NT2/D1 (cell line): ENCODE results near the gene NCS1.

ENCODE experiments used
- DNase-seq: peaks from one replicate; pipeline ENCODE4 v3.0.0-alpha.2; 2011; ENCODE audit warnings: low read depth, low spot score
- H3K27me3 ChIP-seq: 2 replicates; pipeline ENCODE4 v1.6.0; 2011; ENCODE audit warnings: mild to moderate bottlenecking; ENCODE audit not compliant: insufficient read length, insufficient read depth
- H3K36me3 ChIP-seq: 2 replicates; pipeline ENCODE4 v1.6.1; 2011; ENCODE audit warnings: mild to moderate bottlenecking, low read length, mixed read lengths; ENCODE audit not compliant: insufficient read depth, insufficient read length
- H3K4me1 ChIP-seq: 2 replicates; pipeline ENCODE4 v1.5.1; 2011; ENCODE audit not compliant: insufficient read depth, insufficient read length
- H3K4me3 ChIP-seq: 2 replicates; pipeline ENCODE4 v1.5.1; 2011; ENCODE audit warnings: low read depth; ENCODE audit not compliant: insufficient read length
- H3K9ac ChIP-seq: 2 replicates; pipeline ENCODE4 v1.6.0; 2011; ENCODE audit warnings: low read depth; ENCODE audit not compliant: insufficient read length
- H3K9me3 ChIP-seq: 2 replicates; pipeline ENCODE4 v1.5.1; 2011; ENCODE audit warnings: mild to moderate bottlenecking, low read length; ENCODE audit not compliant: insufficient read depth
- SUZ12 ChIP-seq: IDR thresholded peaks from 2 replicates; pipeline ENCODE4 v1.6.1; 2011; ENCODE audit not compliant: insufficient read length, insufficient read depth; ENCODE audit errors: extremely low read depth
- YY1 ChIP-seq: IDR thresholded peaks from 2 replicates; pipeline ENCODE4 v1.6.1; 2011; ENCODE audit not compliant: insufficient read length, insufficient read depth
- ZNF274 ChIP-seq: IDR thresholded peaks from 2 replicates; pipeline ENCODE4 v1.6.1; 2011; ENCODE audit warnings: mild to moderate bottlenecking, low read depth, low read length

NCS1 gene

DNA sequence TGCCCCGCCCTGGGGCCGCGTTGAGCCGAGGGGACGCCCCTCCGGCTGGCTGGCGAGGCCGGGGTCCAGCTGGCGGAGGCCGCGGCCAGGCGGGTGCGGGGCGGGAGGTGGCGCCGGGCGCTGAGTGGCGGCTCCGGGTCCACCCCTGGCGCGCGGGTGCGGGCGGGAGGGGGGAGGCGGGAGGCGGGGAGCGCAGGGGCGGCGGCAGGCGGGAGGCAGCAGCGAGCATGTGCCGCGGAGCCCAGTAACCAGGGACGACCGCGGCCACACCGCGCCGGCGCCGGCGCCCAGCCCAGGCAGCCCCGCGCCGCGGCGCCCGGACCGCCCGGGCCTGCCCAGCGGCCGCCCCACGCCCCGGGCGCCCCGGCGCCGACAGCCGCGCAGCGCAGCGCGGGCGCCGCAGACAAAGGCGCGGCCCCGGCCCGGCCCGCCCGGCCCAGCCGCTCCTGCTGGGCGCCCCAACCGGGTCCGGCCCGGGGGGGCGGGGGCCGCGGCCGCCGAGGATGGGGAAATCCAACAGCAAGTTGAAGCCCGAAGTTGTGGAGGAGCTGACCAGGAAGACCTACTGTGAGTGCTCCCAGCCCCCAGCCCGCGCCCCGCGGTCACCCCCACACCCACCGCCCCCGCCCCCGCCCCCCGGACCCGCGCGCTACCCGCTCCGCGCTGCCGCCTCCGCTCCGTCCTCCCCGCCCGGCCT, at the start of gene NCS1:
Gene NCS1 (plus strand): TSS at position 244 of the 697 bp plus-strand sequence. CDS start 260 bp downstream, at position 504.
- TF ChIP-seq SUZ12 = no peak
- no peak for TF ChIP-seq ZNF274
- no peak for TF ChIP-seq YY1
- no peak for DNase-seq
- H3K4me3 ChIP-seq = peak within 1 kb of the TSS; percentile 68
- H3K9ac ChIP-seq = peak within 1 kb of the TSS; percentile 92
- peaks cover 36% of the 10 kb centered on the region for H3K36me3 ChIP-seq
- H3K27me3 ChIP-seq = no peaks in the 10 kb centered on the region
- no peaks in the 10 kb centered on the region for H3K9me3 ChIP-seq
- peaks cover 29% of the 10 kb centered on the region for H3K4me1 ChIP-seq

DNA sequence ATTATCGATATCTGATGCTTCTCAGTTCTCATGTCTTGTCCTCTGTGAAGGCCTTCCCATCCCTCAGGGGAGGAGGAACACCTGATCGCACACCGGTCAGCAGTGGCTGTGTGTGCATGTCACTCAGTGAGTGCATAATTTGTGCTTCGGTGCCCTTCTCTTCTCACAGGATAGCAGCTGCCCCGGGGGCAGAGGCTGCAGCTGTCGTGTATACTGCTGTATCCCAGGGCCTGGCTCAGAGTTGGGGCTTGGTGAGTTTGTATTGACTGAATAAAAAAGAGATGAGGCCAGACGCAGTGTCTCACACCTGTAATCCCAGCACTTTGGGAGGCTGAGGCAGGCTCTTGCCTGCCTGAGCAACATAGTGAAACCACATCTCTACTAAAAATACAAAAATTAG, 49.7 kb upstream of the NCS1 start:
- Histone ChIP-seq H3K27me3 (no peaks in the 10 kb centered on the region), H3K9me3 (no peaks in the 10 kb centered on the region), H3K4me3 (no peak overlapping the region), H3K4me1 (peaks cover 27% of the 10 kb centered on the region), H3K36me3 (peaks cover 29% of the 10 kb centered on the region), H3K9ac (no peak overlapping the region)
- no peak for DNase-seq
- TF ChIP-seq SUZ12 (no peak), YY1 (no peak), ZNF274 (no peak)

DNA sequence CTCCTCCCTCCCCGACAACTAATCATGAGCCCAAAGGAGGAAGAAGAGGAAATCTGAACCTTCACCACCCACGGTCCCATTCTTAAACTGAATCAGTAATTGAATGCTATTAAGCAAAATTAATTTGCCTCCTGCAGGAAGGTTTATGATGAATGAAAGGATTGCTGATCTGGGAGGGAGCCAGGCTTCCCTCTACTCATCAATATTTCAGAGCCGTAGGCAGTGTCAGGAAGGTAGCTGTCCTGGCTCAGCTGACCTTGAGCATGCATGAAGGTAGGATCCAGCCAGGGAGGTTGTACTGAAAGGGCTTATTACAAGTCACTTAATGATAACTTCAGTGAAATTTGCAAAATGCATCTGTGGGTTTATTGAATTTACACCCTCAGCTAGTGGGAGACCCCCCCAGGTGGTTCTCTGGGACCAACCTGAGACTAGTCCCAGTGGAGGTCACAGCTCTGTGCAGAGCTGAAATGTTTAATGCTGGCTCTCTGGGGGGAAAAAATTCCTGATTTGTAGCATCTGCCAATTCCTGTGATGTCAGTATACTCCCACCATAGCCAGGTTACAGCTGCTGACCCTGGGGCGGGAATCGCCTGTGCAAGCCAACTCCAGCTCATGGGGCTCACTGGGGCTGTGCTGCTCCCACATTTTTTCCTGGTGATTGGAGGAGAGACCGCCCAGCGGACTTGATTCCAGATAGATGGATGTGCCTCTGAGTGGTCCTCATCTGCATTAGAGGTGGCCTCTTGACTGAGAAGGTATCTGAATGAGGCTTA, 47.9 kb upstream of the NCS1 start:
- no peaks in the 10 kb centered on the region for H3K9me3 ChIP-seq
- peaks cover 13% of the 10 kb centered on the region for H3K4me1 ChIP-seq
- no peak for TF ChIP-seq YY1
- no peak for TF ChIP-seq ZNF274
- TF ChIP-seq SUZ12 = no peak
- no peak overlapping the region for H3K9ac ChIP-seq
- H3K36me3 ChIP-seq = peaks cover 35% of the 10 kb centered on the region
- no peak for DNase-seq
- H3K4me3 ChIP-seq = no peak overlapping the region
- H3K27me3 ChIP-seq = no peaks in the 10 kb centered on the region

DNA sequence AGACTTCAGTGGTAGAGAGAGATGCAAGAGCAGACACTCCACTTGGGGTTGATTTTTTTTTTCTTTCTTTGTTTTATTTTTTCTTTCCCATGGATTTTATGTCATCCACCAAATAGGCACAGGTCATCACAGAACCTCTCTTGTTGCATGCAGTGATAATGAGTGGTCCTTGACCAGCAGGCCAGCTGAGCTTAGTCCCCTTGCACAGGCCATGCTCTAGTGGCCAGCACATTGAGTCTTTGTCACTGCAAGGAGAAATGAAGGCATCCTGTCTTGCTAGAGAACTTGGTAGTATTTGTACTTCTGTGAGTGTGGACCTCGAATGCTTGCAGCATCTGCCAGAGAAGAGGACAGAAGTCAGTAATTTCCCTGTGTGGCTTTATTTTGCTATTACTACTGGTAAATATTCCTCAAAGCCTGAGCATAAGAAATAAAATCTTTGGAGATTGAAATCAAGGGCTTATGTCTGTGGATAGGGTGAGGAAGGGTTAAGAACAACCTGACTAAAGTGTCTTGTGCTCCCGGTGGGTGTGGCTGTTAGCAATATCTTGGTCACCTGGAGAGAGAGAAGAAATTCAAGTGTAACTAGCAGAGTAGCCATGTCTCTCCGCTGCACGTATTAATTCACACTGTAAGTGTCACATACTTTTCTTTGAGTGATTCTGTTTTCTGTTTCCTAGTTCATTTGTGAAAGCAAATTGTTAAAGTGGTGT, 45.3 kb upstream of the NCS1 start:
- Histone ChIP-seq H3K4me3 (no peak overlapping the region), H3K9ac (no peak overlapping the region), H3K27me3 (no peaks in the 10 kb centered on the region), H3K9me3 (no peaks in the 10 kb centered on the region), H3K36me3 (peaks cover 50% of the 10 kb centered on the region), H3K4me1 (peaks cover 2% of the 10 kb centered on the region)
- TF ChIP-seq YY1 (no peak), SUZ12 (no peak), ZNF274 (no peak)
- no peak for DNase-seq

DNA sequence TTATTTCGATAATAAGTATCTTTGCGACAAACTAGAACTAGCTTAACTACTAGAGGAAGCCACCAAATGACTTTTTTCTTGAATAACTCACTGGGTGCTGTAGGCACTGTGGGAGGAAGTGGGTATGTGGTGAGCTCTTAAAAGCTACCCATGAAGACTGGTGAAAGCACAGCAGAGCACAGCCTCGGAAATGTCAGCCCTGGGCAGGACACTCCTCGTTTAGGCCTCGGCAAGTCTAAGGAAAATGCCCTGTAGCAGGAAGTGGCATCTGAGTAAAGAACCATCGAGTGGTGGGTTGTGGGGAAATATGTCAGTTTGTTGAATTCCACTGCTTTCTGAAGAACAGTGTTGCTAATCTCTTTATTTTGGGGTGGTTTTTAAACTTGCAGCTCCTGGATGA, 44.0 kb upstream of the NCS1 start:
- no peaks in the 10 kb centered on the region for H3K27me3 ChIP-seq
- H3K9ac ChIP-seq = no peak overlapping the region
- peaks cover 2% of the 10 kb centered on the region for H3K4me1 ChIP-seq
- H3K36me3 ChIP-seq = peaks cover 55% of the 10 kb centered on the region
- no peak for DNase-seq
- H3K4me3 ChIP-seq = no peak overlapping the region
- TF ChIP-seq YY1 (no peak), SUZ12 (no peak), ZNF274 (no peak)
- H3K9me3 ChIP-seq = no peaks in the 10 kb centered on the region

DNA sequence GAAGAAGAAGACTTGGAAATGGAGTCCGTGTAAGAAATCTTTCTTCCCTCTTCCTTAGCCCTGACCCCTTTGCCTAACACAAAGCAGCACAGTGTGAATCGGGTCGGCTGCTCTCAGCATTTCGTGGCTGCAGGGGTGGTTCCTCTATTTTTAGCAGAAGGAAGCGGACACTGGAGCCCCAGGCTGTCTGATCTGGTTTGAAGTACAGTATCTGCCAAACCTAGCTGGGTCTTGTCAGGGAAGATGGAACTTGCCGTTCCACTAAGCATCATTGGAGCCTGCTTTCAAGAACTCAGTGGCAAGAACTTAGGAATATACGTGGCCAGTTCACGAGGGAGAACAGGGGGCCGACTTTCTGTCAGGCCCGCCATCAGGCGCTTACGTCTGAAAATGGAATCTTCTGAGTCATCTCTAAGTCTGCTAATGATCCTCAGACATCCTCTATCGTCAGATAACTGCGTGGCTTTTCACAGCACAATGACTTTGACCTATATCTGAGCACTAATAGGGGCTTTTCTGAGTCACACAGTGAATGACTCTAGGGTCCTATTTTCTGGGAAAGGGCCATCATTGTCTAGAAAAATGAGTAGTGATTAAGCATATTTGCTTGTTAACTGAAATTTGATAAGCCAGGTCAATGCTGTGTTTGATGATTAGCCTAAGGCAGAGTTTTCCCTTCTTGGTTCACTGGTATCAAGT, 43.3 kb upstream of the NCS1 start:
- TF ChIP-seq YY1 (no peak), ZNF274 (no peak), SUZ12 (no peak)

More for the DNA sequence above, 43.3 kb upstream of the NCS1 start:
- H3K9ac ChIP-seq = no peak overlapping the region
- H3K4me3 ChIP-seq = no peak overlapping the region
- peaks cover 2% of the 10 kb centered on the region for H3K4me1 ChIP-seq
- H3K9me3 ChIP-seq = no peaks in the 10 kb centered on the region
- H3K36me3 ChIP-seq = peaks cover 59% of the 10 kb centered on the region
- no peaks in the 10 kb centered on the region for H3K27me3 ChIP-seq
- no peak for DNase-seq
